Measurements from ENCODE around the gene ODF4.

ODF4 gene, protein sequence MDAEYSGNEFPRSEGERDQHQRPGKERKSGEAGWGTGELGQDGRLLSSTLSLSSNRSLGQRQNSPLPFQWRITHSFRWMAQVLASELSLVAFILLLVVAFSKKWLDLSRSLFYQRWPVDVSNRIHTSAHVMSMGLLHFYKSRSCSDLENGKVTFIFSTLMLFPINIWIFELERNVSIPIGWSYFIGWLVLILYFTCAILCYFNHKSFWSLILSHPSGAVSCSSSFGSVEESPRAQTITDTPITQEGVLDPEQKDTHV

DNA sequence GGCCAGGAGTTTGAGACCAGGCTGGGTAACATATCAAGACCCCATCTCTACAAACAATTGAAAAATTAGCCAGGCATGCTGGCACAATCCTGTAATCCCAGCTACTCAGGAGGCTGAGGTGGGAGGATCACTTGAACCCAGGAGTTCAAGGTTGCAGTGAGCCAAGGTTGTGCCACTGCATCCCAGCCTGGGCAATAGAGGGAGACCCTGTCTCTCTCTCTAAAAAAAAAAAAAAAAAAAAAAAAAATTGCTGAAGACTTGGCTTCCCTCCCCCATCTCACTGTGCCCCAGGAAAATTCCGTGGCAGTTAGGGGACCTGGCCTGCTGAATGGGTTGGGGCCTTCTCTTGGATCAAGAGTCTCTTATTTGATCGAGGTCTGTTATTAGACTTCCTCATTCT lies at the start of gene ODF4:
ODF4 (plus strand) TSS at position 301 of the 400 bp plus-strand sequence. CDS start 212 bp downstream, outside the sequence.
- no peak for DNase-seq (ENCODE audit: low read depth in 2 of 2)

DNA sequence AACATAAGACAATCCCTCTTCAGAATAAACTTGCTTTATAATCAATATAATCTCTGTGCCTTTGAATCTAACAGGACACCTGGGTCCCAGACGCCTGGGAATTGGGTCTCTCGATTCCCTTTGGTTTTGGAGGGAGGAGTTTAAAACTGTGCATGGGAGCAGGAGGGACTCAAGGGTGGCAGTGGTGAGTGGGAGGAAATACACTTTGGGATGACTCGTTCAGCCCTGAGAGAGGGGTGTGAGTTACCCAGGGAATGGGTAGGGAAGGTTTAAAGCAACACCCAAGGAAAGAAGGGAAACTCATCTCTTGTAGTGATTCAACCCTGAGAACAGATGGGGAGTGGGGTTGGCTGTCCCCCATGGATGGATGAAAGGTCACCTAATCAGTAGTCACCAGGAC lies 49.6 kb upstream of the ODF4 start:
- DNase-seq (ENCODE audit: low read depth in 2 of 2), result no peak

DNA sequence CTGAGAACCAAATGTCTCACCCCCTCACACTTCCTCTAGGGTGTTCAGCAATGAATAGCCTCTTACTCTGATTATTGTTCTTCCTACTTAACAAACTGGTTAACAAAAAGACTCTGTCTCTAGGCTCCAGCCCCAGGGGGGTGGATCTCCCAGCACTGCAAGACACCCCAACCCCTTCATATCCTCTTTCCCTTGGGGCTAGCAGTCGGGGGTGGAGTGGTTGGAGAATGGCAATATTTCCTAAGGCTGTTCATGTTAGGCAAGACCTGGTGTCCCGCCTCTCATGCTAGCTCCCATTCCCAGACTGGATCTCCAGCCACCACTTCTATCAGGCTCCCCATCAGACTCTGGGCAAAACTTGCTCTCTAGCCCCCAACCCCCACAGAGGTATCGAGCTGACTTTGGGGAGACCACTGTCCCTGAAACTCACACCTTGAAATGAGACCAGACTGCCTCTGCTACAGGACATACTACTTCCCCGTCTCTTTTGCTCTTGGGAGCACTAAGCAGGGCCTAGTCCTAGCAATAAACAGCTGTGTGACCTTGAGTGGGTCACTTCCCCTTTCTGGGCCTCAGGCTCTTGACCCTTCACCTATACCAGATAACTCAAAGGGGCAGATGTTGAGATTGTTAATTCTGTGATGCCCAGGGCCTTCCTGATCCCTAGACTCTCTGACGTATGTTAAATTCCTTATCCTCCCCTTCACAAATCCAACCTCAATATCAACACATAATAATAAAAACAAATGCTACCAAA lies 46.8 kb upstream of the ODF4 start:
- DNase-seq (ENCODE audit: low read depth in 2 of 2), result no peak

DNA sequence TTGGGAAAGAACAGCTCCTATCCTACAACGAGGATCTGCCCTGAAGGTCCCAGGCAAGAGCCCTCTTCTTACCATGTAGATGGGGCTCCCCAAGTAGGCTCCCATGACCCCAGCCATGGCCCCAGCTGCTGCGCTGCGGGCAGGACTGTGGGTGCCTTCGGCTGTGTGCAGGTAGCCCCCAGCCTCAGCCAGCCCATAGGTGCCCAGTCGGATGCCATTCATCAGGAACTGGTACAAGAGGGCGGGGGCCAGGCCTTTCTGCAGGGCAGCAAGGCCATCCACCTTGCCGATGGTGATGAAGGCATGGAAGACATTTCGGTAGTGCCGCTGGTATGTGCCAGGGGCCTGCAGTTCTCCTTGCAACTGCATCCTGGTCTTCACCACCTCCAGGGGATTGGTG lies 45.3 kb upstream of the ODF4 start:
- no peak for DNase-seq (ENCODE audit: low read depth in 2 of 2)

DNA sequence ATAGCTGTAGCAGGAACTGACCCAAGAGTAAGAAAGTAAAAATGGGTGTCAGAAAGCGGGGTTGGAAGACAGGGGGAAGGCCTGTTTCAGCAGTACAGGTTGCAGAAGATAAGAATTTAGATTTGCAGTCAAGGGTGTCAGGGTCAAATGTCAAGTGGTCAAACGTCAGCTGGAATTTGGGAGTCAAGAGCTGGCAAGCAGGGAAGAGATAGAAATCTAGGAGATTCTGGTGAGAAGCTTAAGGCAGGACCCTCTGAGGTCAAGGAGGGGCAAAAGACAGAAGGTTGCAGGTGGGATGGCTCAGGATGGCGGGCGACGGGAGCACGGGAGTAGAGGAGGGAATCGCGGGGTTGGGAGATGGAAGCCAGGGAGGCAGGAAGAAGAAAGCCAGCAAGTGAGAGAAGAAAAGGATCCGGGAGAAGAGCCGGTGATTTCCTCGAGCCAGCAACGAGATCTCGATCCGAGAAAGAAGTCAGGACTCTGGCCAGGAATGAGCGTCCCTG lies 44.8 kb upstream of the ODF4 start:
- no peak for DNase-seq (ENCODE audit: low read depth in 2 of 2)

DNA sequence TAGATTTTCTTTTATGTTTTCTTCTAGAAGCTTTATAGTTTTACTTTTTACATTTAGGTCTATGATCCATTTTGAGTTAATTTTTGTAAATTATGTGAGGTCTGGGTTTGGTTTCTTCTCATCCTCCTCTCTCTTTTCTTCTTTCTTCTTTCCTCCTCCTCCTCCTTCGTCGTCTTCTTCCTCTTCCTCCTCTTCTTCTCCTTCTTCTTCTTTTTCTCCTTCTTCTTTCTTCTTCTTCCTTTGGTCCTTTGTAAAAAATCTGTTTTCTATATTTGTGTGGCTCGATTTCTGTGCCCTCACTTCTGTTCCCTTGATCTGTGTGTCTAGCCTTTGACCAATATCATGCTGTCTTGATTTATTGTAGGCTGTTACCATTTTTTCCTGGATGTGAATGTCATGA lies 39.4 kb upstream of the ODF4 start:
- no peak for DNase-seq (ENCODE audit: low read depth in 2 of 2)

DNA sequence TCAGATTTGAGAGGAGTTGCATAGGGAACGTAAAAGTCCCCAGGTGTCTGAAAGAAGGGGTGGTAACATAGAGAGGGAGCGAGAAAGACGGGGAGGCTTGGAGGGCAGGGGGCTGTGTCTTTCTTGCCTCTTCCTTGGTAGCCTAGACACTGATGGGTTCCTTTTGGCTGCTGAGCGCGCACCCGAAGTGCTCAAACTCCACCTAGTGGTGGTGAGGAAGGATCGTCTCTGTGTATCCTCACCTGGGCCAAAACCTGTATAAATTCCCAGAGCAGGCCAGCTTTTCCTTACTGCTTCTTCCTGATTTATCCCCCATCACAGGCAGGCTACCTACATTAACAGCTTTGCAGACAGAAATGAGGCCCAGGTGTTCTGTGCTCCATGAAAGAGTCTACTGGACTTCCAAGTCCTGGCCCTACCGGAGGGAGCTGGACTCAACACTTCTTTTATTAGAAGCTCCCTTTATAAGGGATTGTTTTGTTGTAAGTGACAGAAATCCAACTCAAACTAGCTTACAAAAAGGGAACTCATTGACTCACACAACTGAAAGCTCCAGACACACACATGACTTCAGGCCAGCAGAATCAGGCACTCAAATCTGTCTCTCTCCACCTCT lies 38.9 kb upstream of the ODF4 start:
- DNase-seq (ENCODE audit: low read depth in 2 of 2), result peak; percentile 22 to 25

DNA sequence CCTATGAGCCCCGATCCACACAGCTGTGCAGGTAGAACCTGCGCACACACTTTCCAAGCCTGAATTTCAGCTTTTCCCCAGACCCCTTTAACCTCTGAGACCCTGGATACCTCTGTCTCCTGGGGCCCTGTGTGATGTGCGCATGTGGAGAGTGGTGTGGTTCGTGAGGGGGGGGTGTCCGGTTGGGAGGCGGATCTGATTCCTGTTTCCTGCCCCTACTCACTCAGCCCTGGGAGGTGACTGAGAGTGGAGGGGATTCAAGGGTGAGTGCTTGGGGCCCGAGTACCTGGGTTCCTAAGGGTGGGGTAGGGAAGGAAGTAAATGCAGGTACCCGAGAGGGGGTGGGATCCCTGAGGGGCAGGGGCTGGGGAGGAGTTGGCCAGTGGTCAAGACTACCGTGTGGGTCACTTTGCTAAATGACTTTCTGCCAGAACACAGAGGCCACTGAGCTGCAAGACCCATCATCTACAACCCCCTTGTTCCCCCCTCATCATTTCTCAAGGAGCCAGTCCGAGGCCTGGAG lies 29.0 kb upstream of the ODF4 start:
- DNase-seq (ENCODE audit: low read depth in 2 of 2), result no peak

DNA sequence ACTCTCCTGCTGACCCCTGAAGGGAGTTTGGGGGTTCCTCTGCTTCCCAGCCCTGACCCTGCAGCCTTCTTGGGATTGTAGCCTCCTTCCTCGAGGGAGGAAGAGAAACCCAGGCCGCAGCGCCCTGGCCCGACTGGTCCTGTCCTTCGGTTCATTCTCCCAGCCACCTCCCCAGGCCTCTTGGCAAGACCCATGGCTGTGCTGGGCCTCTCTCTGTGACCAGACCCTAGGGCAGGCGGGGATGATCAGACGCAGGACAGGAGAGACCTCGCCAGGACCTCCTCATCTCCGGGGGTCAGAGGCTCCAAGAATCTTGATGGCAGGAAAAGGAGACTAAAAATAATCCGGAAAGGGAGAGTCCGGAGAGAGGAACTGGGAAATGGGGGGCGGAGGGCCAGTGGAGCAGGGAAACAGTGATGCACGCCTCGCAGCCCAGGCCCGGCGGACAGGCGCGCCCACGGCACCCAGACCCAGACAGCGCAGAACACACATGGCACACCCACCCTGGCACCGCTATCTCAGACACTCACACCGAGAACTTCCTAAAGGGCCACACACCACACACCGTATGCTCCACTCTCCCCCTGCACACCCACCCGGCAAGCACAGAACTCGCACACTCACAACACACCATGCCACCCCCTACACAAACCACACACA lies 28.4 kb upstream of the ODF4 start:
- no peak for DNase-seq (ENCODE audit: low read depth in 2 of 2)

DNA sequence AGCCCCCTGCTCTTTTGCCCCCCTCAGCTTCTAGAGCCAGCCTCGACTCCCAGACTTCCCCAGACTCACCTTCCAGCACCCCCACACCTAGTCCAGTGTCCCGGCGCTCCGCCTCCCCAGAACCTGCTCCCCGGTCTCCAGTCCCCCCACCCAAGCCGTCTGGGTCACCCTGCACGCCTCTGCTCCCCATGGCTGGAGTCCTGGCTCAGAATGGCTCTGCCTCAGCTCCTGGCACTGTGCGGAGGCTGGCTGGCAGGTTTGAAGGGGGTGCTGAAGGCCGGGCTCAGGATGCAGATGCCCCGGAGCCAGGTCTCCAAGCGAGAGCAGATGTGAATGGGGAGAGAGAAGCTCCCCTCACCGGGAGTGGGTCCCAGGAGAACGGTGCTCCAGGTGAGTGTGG lies 27.4 kb upstream of the ODF4 start:
- no peak for DNase-seq (ENCODE audit: low read depth in 2 of 2)

DNA sequence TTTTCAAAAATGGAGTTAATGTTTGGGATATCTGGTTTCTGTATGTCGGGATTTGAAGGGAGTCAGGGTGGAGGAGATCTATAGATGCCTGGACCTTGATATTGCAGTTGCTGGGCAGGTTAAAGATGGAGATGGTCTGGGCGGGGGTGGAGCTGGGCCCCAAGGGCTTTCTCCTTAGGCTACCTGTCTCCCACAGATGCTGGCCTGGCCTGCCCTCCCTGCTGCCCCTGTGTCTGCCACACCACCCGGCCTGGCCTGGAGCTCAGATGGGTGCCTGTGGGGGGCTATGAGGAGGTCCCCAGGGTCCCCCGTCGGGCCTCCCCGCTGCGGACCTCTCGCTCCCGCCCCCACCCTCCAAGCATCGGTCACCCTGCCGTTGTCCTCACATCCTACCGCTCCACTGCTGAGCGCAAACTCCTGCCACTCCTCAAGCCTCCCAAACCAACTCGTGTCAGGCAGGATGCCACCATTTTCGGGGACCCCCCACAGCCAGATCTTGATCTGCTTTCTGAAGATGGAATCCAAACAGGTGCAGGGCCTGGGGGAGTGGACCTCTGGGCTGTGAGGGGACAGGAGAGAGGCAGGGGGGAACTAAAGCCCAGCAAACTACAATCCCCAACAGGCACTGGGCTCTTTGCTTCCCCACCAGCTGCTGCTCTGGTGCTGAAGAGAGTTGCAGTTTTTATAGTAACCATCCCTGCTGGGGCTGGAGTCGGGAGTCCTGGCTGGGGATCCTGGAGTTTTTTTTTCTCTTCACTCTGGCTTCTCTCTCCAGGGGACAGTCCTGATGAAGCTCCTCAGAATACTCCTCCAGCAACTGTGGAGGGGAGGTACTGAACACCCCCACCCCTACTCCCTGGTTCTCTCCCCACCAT lies 26.7 kb upstream of the ODF4 start:
- DNase-seq (ENCODE audit: low read depth in 2 of 2), result no peak

DNA sequence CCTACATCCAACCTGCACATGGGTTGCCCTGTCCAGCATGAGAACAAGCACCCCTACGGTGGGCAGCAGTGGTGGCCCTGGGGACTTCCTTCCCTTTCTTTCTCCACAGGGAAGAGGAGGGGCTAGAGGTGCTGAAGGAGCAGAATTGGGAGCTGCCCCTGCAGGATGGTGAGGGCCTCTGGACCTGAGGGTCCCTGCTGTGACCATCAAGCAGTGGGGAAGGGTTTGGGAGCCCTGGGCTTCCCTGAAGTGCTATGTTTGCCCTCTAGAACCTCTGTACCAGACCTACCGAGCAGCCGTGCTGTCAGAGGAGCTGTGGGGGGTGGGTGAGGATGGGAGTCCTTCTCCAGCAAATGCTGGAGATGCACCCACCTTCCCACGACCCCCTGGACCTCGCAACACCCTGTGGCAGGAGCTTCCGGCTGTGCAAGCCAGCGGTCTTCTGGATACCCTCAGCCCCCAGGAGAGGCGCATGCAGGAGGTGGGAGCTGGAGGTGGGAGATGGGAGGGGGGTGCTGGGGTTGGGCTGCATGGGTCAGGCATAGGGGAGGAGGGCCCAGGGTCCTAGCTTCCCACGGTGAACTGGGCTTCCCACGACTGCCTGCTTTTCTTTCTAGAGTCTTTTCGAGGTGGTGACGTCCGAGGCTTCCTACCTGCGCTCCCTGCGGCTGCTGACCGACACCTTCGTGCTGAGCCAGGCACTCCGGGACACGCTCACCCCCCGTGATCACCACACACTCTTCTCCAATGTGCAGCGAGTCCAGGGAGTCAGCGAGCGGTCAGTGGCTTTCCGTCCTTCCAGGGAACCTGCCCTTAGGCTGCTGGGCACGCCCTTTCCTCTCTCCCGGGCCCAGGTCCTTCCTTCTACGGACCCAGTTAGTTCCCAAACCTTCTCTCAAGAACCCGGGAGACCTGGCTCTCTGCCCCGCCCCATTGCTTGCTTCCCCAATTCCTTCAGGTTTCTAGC lies 24.6 kb upstream of the ODF4 start:
- DNase-seq (ENCODE audit: low read depth in 2 of 2), result no peak

DNA sequence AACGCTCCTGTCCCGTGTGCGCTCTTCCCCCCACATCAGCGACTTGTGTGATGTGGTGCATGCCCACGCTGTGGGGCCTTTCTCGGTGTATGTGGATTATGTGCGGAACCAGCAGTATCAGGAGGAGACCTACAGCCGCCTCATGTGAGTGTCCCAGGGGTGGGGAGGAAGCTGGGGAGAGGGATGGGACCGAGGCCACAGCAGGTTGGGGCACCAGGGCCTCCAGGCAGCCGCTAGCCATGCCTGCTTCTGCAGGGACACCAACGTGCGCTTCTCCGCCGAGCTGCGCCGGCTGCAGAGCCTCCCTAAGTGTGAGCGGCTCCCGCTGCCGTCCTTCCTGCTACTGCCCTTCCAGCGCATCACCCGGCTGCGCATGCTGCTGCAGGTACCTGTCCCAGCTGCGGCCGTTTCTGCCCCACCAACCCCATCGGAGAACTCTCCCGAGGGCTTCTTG lies 23.8 kb upstream of the ODF4 start:
- DNase-seq (ENCODE audit: low read depth in 2 of 2), result no peak

DNA sequence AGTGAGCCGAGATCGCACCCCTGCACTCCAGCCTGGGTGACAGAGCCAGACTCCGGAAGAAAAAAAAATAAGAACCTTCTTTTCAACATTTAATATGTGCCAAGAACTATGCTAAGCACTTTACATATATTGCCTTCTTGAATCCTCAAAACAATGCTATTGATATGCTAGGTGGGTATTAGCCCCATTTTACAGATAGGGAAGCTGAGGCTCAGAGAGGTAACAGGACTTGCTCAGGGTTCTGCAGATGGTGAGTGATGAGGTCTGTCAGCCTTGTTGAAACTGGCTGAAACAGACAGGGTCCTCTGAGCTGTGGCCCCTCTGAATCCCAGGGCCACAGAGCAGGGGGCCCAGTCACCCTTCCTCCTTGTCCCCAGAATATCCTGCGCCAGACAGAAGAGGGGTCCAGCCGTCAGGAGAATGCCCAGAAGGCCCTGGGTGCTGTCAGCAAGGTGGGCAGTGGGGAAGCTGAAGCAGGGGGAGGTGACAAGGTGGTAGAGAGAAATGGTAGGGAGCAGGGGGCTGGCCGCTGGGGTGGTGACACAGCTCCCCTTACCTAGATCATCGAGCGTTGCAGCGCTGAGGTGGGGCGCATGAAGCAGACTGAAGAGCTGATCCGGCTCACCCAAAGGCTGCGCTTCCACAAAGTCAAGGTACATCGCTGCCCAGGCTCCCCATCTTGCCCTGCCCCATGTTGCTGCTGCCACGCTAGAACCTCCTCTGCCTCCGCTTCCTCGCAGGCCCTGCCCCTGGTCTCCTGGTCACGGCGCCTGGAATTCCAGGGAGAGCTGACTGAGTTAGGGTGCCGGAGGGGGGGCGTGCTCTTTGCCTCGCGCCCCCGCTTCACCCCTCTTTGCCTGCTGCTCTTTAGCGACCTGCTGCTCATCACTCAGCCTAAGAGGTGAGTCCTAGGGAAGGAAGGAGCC lies 21.4 kb upstream of the ODF4 start:
- DNase-seq (ENCODE audit: low read depth in 2 of 2), result no peak

DNA sequence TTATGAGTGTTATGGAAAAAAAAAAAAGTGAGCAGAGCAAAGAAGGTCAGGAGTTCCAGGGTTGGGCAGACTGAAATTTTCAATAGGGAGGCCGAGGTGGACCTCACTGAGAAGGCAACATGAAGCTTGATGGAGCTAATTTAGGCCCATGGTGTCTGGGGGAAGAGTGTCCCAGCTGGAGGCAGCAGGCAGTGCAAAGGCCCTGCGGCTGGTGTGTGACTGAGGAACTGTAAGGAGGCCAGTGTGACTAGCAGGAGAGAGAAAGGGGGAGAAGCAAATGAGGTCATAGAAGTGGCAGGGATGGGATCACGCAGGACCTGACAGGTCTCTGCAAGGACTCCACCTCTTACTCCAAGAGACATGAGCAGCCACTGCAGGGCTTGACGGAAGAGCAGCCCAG lies 19.4 kb upstream of the ODF4 start:
- no peak for DNase-seq (ENCODE audit: low read depth in 2 of 2)

DNA sequence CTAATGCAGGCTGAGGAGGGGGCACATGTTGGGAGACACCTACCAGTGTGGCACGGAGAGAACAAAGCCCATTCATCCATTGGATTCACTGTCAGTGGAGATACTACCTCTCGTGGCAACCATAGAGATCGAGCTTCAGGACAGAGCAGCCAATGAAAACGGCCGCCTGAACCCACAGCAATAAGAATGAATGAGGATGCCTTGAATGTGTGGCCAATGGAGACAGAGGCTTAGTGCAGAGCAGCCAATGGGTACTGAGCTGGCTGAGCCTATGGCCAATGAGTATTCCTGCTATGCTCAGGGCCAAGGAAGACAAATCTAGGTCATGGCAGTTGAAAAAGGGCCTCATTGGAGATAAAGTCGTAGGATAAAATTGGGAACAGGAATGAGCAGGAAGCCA lies 18.6 kb upstream of the ODF4 start:
- no peak for DNase-seq (ENCODE audit: low read depth in 2 of 2)

DNA sequence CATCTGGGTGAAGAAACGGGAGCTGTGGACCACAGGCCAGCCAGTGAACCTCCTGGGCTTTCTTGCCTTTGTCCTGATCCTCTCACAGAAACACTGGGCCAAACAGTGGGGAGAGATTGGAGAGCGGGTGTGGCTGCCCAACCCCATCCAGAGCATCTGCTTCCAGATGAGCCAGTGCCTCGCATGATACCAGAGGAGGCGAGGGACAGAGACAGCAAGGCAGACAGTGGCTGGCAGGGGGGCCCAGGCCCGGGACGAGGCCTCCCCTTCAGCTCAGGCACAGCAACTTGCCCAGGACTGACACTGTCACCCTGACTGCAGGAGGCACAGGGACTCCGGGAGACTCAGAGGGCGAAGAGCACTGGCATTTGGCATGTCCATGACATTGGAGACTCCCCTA lies 17.6 kb upstream of the ODF4 start:
- DNase-seq (ENCODE audit: low read depth in 2 of 2), result no peak

DNA sequence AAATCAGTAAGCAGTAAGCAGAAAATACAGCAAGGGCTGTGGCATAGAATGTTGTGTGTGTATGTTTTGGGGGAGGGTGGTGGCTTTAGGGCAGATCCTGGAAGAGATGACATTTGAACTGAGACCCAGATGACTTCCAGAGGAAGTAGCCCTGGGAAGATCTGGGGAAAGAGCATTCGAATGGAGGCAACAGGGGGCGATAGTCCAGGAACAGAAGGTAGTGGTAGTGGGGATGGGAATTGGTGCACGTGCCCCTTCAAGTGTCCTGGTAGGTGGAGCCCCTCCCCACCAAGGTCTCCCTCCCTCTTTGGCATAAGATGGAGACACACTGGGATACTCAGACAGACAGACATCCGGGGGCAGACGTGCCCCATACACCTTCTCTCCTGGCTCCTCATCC lies 15.5 kb upstream of the ODF4 start:
- no peak for DNase-seq (ENCODE audit: low read depth in 2 of 2)

DNA sequence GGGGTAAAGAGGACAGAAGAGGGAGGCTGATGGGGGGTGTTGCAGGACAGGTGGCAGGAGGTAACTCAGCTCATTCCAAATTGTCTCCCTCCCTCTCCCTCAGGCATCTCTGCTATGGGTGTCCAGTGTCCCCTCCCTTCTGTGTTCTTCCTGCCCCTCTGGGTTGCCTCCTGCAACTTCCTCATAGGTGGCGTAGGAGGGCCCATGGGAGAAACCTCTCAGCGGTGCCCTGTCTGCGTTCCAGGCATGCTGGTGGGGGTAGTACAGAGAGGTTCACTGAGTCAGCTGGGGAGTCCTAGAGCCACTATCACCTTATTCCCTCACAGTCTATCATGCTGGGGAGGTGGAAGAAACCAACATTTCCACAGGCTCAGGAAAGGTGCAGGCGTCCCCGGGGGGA lies 14.7 kb upstream of the ODF4 start:
- DNase-seq (ENCODE audit: low read depth in 2 of 2), result no peak
